Medulla oblongata (tissue), 1 donor: ENCODE measurements around the gene GNB1.
"Not testable (repeated sequence)": the region's sequence is repeated elsewhere in the genome, so short reads cannot be mapped to it uniquely, and the experiment has no call there.

Experiments used
- DNase-seq: peaks from one replicate; pipeline ENCODE4 v3.0.0-alpha.2; 2015; ENCODE audit errors: extremely low spot score

The GNB1 gene

GRCh38 chr1:1891349-1892078 lies 627 bp upstream of the GNB1 start:
- peak; percentile 42 for DNase-seq

- no peak for DNase-seq
These were observed 911 bp downstream of the GNB1 start for GRCh38 chr1:1889847-1890505.

- DNase-seq: no peak
These were observed 1.7 kb downstream of the GNB1 start for GRCh38 chr1:1889090-1889750.

GRCh38 chr1:1883890-1884289 lies 7.0 kb downstream of the GNB1 start:
- DNase-seq: not testable (repeated sequence)

- DNase-seq: no peak
These were observed 7.6 kb downstream of the GNB1 start for GRCh38 chr1:1883092-1883873.

- DNase-seq: no peak
These were observed 9.2 kb downstream of the GNB1 start for GRCh38 chr1:1881727-1882126.

GRCh38 chr1:1880617-1881312 lies 10.1 kb downstream of the GNB1 start:
- DNase-seq: no peak

- no peak for DNase-seq
These were observed 10.9 kb downstream of the GNB1 start for GRCh38 chr1:1879942-1880341.

GRCh38 chr1:1877865-1878436 lies 12.9 kb downstream of the GNB1 start:
- DNase-seq: no peak

- no peak for DNase-seq
These were observed 14.5 kb downstream of the GNB1 start for GRCh38 chr1:1876335-1876930.

GRCh38 chr1:1875932-1876331 lies 15.0 kb downstream of the GNB1 start:
- DNase-seq: no peak

- DNase-seq: no peak
These were observed 16.0 kb downstream of the GNB1 start for GRCh38 chr1:1874901-1875300.

GRCh38 chr1:1873186-1873585 lies 17.7 kb downstream of the GNB1 start:
- DNase-seq: peak; percentile 44

GRCh38 chr1:1872329-1872994 lies 18.4 kb downstream of the GNB1 start:
- DNase-seq: no peak

- no peak for DNase-seq
These were observed 21.4 kb downstream of the GNB1 start for GRCh38 chr1:1869469-1869868.

- no peak for DNase-seq
These were observed 23.7 kb downstream of the GNB1 start for GRCh38 chr1:1867164-1867563.

- DNase-seq: no peak
These were observed 27.9 kb downstream of the GNB1 start for GRCh38 chr1:1862905-1863547.

GRCh38 chr1:1861761-1862310 lies 29.1 kb downstream of the GNB1 start:
- not testable (repeated sequence) for DNase-seq

GRCh38 chr1:1861339-1861730 lies 29.6 kb downstream of the GNB1 start:
- DNase-seq: no peak
